IPS-20b (cell line): ENCODE measurements around the gene EMC1.

Source experiments
- H3K27ac ChIP-seq: one replicate; pipeline ENCODE4 v1.5.1; 2013; ENCODE audit warnings: low read length
- H3K27me3 ChIP-seq: 2 replicates; pipeline ENCODE4 v1.6.1; 2013; ENCODE audit warnings: mild to moderate bottlenecking, low read length, inconsistent platforms; ENCODE audit not compliant: insufficient read depth
- H3K36me3 ChIP-seq: 2 replicates; pipeline ENCODE4 v1.6.1; 2013; ENCODE audit warnings: low read depth, mild to moderate bottlenecking, inconsistent platforms, low read length, moderate library complexity; ENCODE audit not compliant: insufficient read depth
- H3K4me1 ChIP-seq: 2 replicates; pipeline ENCODE4 v1.6.1; 2013; ENCODE audit warnings: mild to moderate bottlenecking, control low read depth, inconsistent platforms, low read length, moderate library complexity; ENCODE audit not compliant: insufficient read depth
- H3K4me3 ChIP-seq: 2 replicates; pipeline ENCODE4 v1.5.1; 2013; ENCODE audit warnings: mild to moderate bottlenecking, low read length, inconsistent platforms
- H3K9ac ChIP-seq: 2 replicates; pipeline ENCODE4 v1.6.1; 2013; ENCODE audit warnings: low read depth, mild to moderate bottlenecking, inconsistent platforms, low read length, moderate library complexity
- H3K9me3 ChIP-seq: 2 replicates; pipeline ENCODE4 v1.6.1; 2013; ENCODE audit warnings: mild to moderate bottlenecking, low read depth, low read length, inconsistent platforms; ENCODE audit not compliant: insufficient read depth

EMC1 gene

DNA sequence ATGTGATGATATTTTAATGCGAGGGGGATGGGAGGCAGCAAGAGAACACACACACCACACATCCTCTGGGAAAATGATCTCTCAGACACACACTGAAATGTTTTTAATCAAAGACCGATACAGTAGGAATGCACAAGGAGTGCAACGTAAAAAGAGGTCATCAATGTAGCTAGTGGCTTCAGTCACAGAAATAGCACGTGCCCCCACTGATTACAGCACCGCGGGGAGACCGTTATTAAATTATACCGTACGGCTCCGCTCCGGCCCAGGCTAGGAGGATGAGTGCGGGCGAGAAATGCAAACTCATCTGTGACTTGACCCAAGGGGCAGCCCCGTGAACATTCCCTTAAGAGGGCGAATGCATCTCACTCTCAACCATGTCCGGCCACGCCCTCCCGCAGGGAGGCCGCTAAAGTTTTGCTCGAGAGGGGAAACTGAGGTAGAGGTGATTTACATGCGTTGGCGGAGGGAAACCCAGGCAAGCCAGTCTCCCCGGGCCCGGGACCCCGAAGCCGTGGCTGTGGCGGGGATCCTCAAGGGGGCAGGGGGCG is 41.8 kb downstream of the EMC1 start:
- no peaks in the 10 kb centered on the region for H3K27me3 ChIP-seq
- H3K36me3 ChIP-seq, result peaks cover 37% of the 10 kb centered on the region
- no peaks in the 10 kb centered on the region for H3K9me3 ChIP-seq
- H3K4me1 ChIP-seq, result peaks cover 14% of the 10 kb centered on the region; the same call in 1 of the 2 replicates
- H3K4me3 ChIP-seq, result peak overlapping the region; percentile 83
- peak overlapping the region; percentile 81 for H3K27ac ChIP-seq
- peak overlapping the region; percentile 89 for H3K9ac ChIP-seq

DNA sequence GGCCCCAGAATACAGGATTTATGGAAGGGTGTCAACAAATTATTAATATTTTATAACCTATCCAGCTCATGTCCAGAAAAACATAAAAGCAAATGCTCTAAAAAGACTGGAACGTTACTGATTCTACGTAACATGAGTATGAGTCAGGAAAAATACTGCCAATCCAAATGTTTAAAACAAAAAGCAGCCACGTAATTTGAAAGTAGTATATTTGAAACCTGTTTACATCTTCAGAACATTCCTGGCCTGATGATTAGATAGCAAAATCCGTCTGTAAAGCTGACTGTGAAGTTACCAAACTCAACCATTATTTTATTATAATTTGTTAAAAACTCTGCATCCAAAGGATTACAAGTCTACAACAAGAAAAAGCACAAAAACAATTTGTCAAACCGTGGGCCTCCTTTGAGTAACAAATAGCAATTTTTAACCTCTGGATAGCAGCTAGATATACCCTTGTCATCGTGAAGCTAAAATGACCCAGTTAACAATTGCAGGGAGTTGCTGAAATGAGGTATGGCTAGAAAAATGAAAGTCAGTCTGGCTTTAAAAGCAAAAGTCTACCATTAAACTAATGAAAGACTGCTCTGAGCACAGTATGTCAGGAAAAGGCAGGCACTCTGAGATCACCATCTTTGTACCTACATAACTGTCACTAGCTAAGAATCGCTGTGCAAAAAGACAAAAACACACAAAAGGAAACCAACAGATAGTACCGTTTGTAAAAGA is 42.5 kb downstream of the EMC1 start:
- H3K4me3 ChIP-seq, result peak overlapping the region; percentile 83
- H3K4me1 ChIP-seq, result peaks cover 14% of the 10 kb centered on the region; the same call in 1 of the 2 replicates
- peak overlapping the region; percentile 81 for H3K27ac ChIP-seq
- H3K9ac ChIP-seq, result peak overlapping the region; percentile 89
- no peaks in the 10 kb centered on the region for H3K9me3 ChIP-seq
- no peaks in the 10 kb centered on the region for H3K27me3 ChIP-seq
- peaks cover 31% of the 10 kb centered on the region for H3K36me3 ChIP-seq

DNA sequence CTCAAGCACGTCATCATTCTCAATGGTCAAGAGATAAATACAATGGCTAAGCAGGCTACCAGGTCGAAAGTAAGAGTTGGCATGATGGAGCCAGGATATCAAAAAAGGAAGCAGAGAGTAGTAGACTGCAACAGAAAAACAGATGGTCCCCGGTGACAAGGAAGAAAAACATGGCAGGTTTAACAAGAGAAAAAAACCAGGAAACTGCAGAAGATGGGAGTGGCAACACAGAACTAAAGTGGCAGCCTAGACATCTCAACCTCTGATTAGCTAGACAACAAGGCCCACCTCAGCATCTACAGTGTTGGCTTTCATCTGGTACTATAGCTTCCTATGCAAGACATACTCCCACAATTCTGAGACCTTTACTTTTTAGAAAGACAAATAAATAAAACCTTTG is 44.4 kb downstream of the EMC1 start:
- peaks cover 17% of the 10 kb centered on the region; the same call in 1 of the 2 replicates for H3K36me3 ChIP-seq
- no peak overlapping the region for H3K9ac ChIP-seq
- no peak overlapping the region for H3K4me3 ChIP-seq
- peaks cover 14% of the 10 kb centered on the region; the same call in 1 of the 2 replicates for H3K4me1 ChIP-seq
- H3K27me3 ChIP-seq, result no peaks in the 10 kb centered on the region
- H3K9me3 ChIP-seq, result no peaks in the 10 kb centered on the region
- H3K27ac ChIP-seq, result no peak overlapping the region

DNA sequence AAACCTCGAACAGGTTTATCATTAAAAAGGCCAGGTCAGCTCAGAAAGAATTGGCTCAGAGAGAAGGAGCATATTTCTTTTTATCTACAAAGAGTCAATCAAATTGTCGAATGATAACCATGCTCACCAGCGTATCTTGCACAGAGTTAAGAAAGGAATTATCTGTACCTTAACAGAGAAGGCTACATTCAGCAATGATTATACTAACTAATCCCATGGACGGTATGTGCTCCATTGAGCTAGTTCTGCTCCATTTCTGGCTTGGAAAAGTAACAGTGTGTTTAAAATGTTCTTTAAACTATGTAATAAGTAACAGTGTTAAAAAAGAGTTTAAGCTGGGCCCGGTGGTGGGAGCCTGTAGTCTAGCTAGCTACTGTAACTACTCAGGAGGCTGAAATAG is 45.5 kb downstream of the EMC1 start:
- no peak overlapping the region for H3K27ac ChIP-seq
- H3K27me3 ChIP-seq, result no peaks in the 10 kb centered on the region
- H3K4me3 ChIP-seq, result no peak overlapping the region
- H3K9ac ChIP-seq, result no peak overlapping the region
- peaks cover 25% of the 10 kb centered on the region for H3K36me3 ChIP-seq
- H3K4me1 ChIP-seq, result 0 out of 2 replicates have a peak, but pooled peaks cover 9% of the 10 kb centered on the region
- no peaks in the 10 kb centered on the region for H3K9me3 ChIP-seq

DNA sequence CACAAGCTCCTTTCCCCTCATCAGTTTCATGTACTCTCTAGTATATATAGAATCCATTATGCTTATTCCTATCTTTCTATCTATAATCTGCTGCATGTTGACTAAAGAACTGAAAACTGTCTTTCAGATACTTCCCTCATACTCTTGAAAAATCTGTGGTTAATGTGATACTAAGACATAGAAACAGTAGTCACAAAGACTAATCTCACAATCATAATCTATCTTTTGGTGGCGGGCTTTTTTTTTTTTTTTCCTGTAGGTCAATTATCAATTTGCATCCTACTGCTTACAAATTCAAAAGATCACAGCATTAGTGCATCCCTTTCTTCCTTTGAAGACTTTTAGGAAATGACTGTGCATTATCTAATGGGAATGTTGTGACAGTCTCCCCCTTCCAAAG is 45.9 kb downstream of the EMC1 start:
- Histone ChIP-seq H3K9ac (no peak overlapping the region), H3K27me3 (no peaks in the 10 kb centered on the region), H3K4me3 (no peak overlapping the region), H3K27ac (no peak overlapping the region), H3K36me3 (peaks cover 28% of the 10 kb centered on the region), H3K9me3 (no peaks in the 10 kb centered on the region), H3K4me1 (0 out of 2 replicates have a peak, but pooled peaks cover 9% of the 10 kb centered on the region)

DNA sequence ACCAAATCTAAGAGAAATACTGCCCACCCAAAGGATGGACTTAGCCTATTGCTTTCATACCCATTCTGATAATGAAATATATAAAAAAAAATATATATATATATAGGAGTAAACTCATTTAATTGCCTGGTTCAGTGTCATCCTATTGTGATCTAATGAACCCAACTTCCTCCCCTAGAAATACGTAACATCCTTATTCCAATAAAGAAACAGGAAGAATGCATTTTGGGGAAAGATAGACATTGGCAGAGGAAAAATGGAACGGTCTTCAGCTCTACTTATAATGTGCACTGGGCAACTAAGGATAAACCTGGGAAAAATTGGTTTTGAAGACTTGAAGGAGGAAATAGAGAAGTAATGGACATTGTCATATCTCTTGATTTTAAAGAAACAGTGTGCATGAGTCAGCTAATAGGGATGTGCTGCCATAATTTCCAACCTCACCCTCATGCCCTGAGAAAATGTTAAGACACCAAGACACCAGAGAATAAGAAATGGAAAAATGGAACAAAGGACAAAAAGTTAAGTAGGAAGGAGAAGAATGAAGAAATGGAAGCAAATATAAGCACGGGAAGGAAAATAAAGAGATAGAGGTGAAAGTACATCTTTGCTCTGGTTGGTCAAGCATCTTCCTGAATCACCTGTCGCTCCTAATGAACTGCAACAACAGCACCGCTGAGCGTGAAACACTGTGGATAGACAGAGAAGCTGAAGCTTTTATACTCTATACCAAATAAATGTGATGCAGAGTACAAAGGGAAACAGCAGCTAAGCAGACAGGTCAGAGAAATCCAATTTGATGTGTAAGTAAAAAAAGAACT is 46.7 kb downstream of the EMC1 start:
- H3K4me1 ChIP-seq, result 0 out of 2 replicates have a peak, but pooled peaks cover 9% of the 10 kb centered on the region
- H3K4me3 ChIP-seq, result no peak overlapping the region
- no peaks in the 10 kb centered on the region for H3K9me3 ChIP-seq
- H3K9ac ChIP-seq, result no peak overlapping the region
- H3K27ac ChIP-seq, result no peak overlapping the region
- peaks cover 35% of the 10 kb centered on the region for H3K36me3 ChIP-seq
- no peaks in the 10 kb centered on the region for H3K27me3 ChIP-seq

DNA sequence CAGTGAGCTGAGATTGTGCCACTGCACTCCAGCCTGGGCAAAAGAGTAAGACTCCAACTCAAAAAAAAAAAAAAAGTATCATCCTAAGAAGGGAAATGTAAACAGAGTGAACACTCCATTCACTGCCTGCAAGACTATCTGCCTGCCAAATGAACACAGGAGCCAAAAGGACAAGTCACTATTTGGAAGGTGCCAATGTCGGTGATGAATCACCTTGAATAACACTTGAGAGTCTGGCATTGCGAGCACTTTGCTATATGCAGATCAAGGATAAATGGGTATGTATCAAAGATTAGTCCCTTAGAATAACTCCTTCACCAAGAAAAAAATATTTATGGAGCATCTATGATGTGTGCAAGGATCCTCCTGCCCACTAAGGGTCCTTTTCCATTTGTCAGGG is 47.9 kb downstream of the EMC1 start:
- Histone ChIP-seq H3K4me3 (no peak overlapping the region), H3K4me1 (0 out of 2 replicates have a peak, but pooled peaks cover 5% of the 10 kb centered on the region), H3K9ac (no peak overlapping the region), H3K27me3 (no peaks in the 10 kb centered on the region), H3K27ac (no peak overlapping the region), H3K36me3 (peaks cover 47% of the 10 kb centered on the region), H3K9me3 (no peaks in the 10 kb centered on the region)

DNA sequence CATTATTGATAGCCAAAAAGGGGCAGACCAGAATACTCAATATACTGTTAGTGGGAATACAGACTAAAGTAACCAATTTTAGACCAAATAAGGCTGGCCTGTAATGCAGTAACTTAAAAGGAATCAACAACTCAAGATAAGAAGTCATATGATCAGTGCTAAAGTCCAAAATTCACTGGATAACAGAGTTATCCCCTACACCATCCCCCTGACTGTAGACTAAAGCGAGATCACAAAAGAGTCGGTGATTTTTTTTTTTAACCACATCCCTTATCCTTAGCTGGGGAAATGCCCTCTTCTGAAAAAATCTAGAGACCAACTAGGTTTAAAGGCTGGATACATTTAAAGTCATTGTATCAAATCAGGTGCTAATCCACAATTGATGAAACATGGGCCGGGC is 48.9 kb downstream of the EMC1 start:
- Histone ChIP-seq H3K27ac (no peak overlapping the region), H3K4me3 (no peak overlapping the region), H3K27me3 (no peaks in the 10 kb centered on the region), H3K9me3 (no peaks in the 10 kb centered on the region), H3K9ac (no peak overlapping the region), H3K36me3 (peaks cover 57% of the 10 kb centered on the region), H3K4me1 (0 out of 2 replicates have a peak, but pooled peaks cover 4% of the 10 kb centered on the region)

DNA sequence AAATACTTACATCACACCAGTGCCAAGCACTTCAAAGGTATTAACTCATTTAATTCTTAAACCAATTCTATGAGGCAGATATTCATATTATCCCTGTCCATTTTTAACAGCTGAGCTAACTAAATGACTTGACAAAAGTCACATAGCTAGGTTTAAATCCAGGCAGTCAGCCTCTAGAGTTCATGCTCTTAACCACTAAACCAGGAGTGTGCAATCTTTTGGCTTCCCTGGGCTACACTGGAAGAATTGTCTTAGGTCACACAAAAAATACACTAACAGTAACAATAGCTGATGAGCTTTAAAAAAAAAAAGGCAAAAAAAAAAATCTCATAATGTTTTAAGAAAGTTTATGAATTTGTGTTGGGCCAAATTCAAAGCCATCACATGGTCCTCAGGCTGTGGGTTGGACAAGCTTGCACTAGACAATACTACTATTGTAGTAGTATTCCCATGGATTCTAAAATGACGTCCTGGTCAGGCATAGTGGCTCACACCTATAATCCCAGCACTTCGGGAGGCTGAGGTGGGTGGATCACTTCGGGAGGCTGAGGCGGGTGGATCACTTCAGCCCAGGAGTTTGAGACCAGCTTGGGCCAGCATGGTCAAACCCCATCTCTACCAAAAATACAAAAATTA is 51.2 kb downstream of the EMC1 start:
- no peaks in the 10 kb centered on the region for H3K4me1 ChIP-seq
- no peaks in the 10 kb centered on the region for H3K27me3 ChIP-seq
- peaks cover 70% of the 10 kb centered on the region for H3K36me3 ChIP-seq
- H3K9me3 ChIP-seq, result no peaks in the 10 kb centered on the region
- H3K4me3 ChIP-seq, result no peak overlapping the region
- no peak overlapping the region for H3K27ac ChIP-seq
- no peak overlapping the region for H3K9ac ChIP-seq

DNA sequence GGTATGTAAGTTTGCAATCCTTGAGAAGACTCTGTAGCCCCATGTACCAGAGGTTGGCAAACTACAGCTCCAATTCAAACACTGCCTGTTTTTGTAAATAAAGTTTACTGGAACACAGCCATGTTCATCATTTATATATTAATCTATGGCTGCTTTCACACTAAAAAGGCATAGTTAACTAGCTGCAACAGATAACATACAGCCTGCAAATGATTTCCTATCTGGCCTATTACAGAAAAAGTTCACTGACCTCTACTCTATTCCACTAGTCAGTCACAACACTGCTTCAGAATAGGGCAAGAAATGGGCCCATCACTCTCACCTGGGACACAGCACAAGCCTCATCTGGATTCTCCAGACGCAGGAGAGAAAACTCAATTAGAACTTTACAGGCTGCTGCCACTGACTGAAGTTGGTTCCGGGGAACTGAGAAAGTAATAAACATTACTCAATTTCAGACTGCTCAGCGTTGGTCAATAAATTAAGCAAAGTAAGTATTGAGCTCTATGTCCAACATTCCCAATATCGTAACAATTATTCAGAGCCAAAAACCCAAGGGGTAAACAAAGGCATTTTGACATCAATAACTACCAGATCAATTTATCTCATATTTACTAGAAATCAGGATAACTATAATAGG is 51.9 kb downstream of the EMC1 start:
- no peaks in the 10 kb centered on the region for H3K9me3 ChIP-seq
- H3K36me3 ChIP-seq, result peaks cover 68% of the 10 kb centered on the region
- no peaks in the 10 kb centered on the region for H3K27me3 ChIP-seq
- H3K27ac ChIP-seq, result no peak overlapping the region
- no peak overlapping the region for H3K9ac ChIP-seq
- H3K4me1 ChIP-seq, result no peaks in the 10 kb centered on the region
- no peak overlapping the region for H3K4me3 ChIP-seq

DNA sequence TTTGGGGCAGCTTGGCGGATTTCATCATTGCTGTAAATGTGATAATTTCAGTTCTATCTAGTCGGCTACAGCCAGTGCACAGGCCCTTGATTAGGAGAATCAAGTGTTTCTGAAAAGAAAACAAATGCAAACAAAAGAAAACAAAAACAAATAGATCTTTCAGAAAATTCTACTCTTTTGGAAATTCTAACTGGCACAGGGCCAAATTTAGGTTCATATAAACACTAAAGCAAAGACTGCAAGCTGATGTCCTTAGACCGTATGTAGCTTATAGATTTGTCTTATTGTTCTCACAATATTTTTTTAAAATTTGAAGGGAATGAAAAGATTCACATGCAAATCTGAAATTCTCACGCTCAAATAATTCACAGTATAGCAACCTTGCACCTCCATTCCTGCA is 52.5 kb downstream of the EMC1 start:
- Histone ChIP-seq H3K4me1 (no peaks in the 10 kb centered on the region), H3K27ac (no peak overlapping the region), H3K36me3 (peaks cover 73% of the 10 kb centered on the region), H3K27me3 (no peaks in the 10 kb centered on the region), H3K9ac (no peak overlapping the region), H3K9me3 (no peaks in the 10 kb centered on the region), H3K4me3 (no peak overlapping the region)
